Measurements from ENCODE around the gene KLK2.

The KLK2 gene

DNA sequence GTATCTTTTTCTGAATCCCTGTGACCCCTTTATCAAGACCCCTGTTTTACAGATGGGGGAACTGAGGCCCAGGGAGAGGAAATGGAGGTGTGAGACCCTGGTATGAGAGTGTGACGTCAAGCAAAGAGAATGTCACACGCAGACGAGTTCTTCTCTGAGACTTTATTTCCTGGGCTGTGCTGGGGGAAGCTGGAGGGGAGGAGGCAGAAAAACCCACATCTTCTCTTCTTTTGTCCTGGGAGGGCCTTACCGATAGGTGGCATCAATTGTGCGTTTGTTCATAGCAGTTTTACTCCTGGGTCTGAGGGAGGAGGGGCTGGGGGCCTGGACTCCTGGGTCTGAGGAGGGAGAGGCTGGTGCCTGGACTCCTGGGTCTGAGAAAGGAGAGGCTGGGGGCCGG is 35.0 kb upstream of the KLK2 start:
- ATAC-seq, result no peak
- TF ChIP-seq, protein P1, sequence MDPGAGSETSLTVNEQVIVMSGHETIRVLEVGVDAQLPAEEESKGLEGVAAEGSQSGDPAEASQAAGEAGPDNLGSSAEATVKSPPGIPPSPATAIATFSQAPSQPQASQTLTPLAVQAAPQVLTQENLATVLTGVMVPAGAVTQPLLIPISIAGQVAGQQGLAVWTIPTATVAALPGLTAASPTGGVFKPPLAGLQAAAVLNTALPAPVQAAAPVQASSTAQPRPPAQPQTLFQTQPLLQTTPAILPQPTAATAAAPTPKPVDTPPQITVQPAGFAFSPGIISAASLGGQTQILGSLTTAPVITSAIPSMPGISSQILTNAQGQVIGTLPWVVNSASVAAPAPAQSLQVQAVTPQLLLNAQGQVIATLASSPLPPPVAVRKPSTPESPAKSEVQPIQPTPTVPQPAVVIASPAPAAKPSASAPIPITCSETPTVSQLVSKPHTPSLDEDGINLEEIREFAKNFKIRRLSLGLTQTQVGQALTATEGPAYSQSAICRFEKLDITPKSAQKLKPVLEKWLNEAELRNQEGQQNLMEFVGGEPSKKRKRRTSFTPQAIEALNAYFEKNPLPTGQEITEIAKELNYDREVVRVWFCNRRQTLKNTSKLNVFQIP (CRISPR knock-in tag; IDR thresholded peaks at IDR 0.05; ENCODE audit: borderline replicate concordance, low read depth), result no peak
- no peak for TF ChIP-seq CSRNP3 (CRISPR knock-in tag; IDR thresholded peaks at IDR 0.05)
- TF ChIP-seq PPARA (CRISPR knock-in tag; IDR thresholded peaks at IDR 0.05; ENCODE audit: borderline replicate concordance), result no peak
- no peak for TF ChIP-seq ZNF70 (CRISPR knock-in tag; IDR thresholded peaks at IDR 0.05)
- no peak for TF ChIP-seq GLIS3 (CRISPR knock-in tag; IDR thresholded peaks at IDR 0.05)
- TF ChIP-seq TSHZ2 (CRISPR knock-in tag; IDR thresholded peaks at IDR 0.05), result no peak
- TF ChIP-seq OSR1 (CRISPR knock-in tag; IDR thresholded peaks at IDR 0.05), result no peak
- no peak for TF ChIP-seq ISL1 (CRISPR knock-in tag; IDR thresholded peaks at IDR 0.05)
- no peak for TF ChIP-seq PATZ1 (CRISPR knock-in tag; IDR thresholded peaks at IDR 0.05; ENCODE audit: borderline replicate concordance)
- no peak for TF ChIP-seq ZNF565 (CRISPR knock-in tag; conservative IDR thresholded peaks at IDR 0.05; ENCODE audit: low read depth)
- no peak for TF ChIP-seq SNAI2 (CRISPR knock-in tag; IDR thresholded peaks at IDR 0.05)
- TF ChIP-seq ESRRG (CRISPR knock-in tag; IDR thresholded peaks at IDR 0.05), result no peak
- no peak for TF ChIP-seq TOX (CRISPR knock-in tag; IDR thresholded peaks at IDR 0.05; ENCODE audit: borderline replicate concordance)
- no peak for TF ChIP-seq ZNF8 (CRISPR knock-in tag; IDR thresholded peaks at IDR 0.05)
- no peak for TF ChIP-seq ZFP3 (CRISPR knock-in tag; IDR thresholded peaks at IDR 0.05)
- TF ChIP-seq ZC3H10 (CRISPR knock-in tag; IDR thresholded peaks at IDR 0.05), result no peak
- no peak for TF ChIP-seq TCF4 (CRISPR knock-in tag; IDR thresholded peaks at IDR 0.05; ENCODE audit: borderline replicate concordance)
- no peak for TF ChIP-seq BACH2 (CRISPR knock-in tag; IDR thresholded peaks at IDR 0.05; ENCODE audit: borderline replicate concordance)
- TF ChIP-seq ZFP30 (CRISPR knock-in tag; IDR thresholded peaks at IDR 0.05), result no peak
- TF ChIP-seq RARB (CRISPR knock-in tag; IDR thresholded peaks at IDR 0.05), result no peak

- no peak for TF ChIP-seq PPARA (CRISPR knock-in tag; IDR thresholded peaks at IDR 0.05; ENCODE audit: borderline replicate concordance)
- TF ChIP-seq ZNF8 (CRISPR knock-in tag; IDR thresholded peaks at IDR 0.05), result peak; percentile 58
- ATAC-seq, result no peak
These were observed 33.3 kb upstream of the KLK2 start for GRCh38 chr19:50839712-50840655.

GRCh38 chr19:50842130-50842529 is 31.1 kb upstream of the KLK2 start:
- ATAC-seq, result no peak
- TF ChIP-seq ARNTL (CRISPR knock-in tag; IDR thresholded peaks at IDR 0.05; ENCODE audit: borderline replicate concordance, low read depth) (no peak), RARB (CRISPR knock-in tag; IDR thresholded peaks at IDR 0.05) (no peak), OSR1 (CRISPR knock-in tag; IDR thresholded peaks at IDR 0.05) (no peak), TCF4 (CRISPR knock-in tag; IDR thresholded peaks at IDR 0.05; ENCODE audit: borderline replicate concordance) (no peak), SNAI2 (CRISPR knock-in tag; IDR thresholded peaks at IDR 0.05) (no peak), PPARA (CRISPR knock-in tag; IDR thresholded peaks at IDR 0.05; ENCODE audit: borderline replicate concordance) (no peak), ZNF565 (CRISPR knock-in tag; conservative IDR thresholded peaks at IDR 0.05; ENCODE audit: low read depth) (no peak), ISL1 (CRISPR knock-in tag; IDR thresholded peaks at IDR 0.05) (no peak), ESRRG (CRISPR knock-in tag; IDR thresholded peaks at IDR 0.05) (no peak), CSDC2 (CRISPR knock-in tag; IDR thresholded peaks at IDR 0.05) (no peak), ZNF70 (CRISPR knock-in tag; IDR thresholded peaks at IDR 0.05) (no peak), ZNF8 (CRISPR knock-in tag; IDR thresholded peaks at IDR 0.05) (no peak), ZC3H10 (CRISPR knock-in tag; IDR thresholded peaks at IDR 0.05) (no peak), TSHZ2 (CRISPR knock-in tag; IDR thresholded peaks at IDR 0.05) (no peak), PATZ1 (CRISPR knock-in tag; IDR thresholded peaks at IDR 0.05; ENCODE audit: borderline replicate concordance) (no peak)

Measured in SK-N-SH treated with all-trans-retinoic acid at 6 μM for 48 hours (cell line).